GM20431 (cell line): ENCODE data around the gene CSMD2.
"Not testable (repeated sequence)": the region's sequence is repeated elsewhere in the genome, so short reads cannot be mapped to it uniquely, and the experiment has no call there.

Experiments used
- in situ Hi-C: fragments of 300-500 bp; cut with MseI, MboI; formaldehyde crosslinking; loops from one replicate; pipeline ENCODE4 v1.15.0; 2020; ENCODE audit warnings: low sequenced_read_pairs; ENCODE audit not compliant: unreplicated experiment

The CSMD2 gene

GRCh38 chr1:33560680-33561079, 604.4 kb downstream of the CSMD2 start:
- in situ Hi-C loops: no loop called here

GRCh38 chr1:33548721-33549120, 616.3 kb downstream of the CSMD2 start:
- in situ Hi-C loops: no loop called here

DNA sequence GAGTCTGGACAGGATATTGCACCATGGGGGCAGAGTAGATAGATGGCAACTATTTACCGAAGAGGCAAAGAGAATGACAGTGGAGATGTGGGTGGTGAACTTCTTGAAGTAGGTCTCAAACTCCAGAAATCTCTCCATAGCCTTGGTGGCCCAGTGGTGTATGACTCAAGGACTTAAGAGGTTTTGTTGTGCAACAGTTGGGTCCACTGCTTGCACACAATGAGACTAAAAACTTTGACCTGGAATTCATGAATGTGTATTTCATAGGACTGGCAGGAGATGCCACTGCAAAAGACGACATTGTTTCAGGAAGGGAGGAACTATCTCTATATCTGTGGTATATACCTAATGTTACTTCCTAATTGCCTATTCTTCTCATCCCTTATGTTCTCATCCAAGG, 616.7 kb downstream of the CSMD2 start:
- in situ Hi-C loops: no loop called here

DNA sequence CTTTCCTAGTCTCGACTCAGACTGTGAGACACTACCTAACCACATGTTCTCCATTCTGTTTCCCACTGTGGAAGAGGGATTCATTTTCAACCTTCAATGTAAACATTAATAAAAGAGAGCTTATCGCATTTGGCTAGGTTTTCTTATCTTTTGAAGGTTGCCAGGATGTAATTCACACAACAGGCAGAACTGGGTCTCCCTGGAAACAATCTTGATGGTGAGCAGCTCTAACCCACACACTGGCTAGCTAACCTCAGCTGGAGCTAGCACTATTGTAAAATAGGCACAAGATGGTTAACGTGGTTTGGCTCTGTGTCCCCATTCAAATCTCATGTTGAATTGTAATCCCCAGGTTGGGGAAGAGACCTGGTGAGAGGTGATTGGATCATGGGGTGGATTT, 617.5 kb downstream of the CSMD2 start:
- in situ Hi-C loops: no loop called here

DNA sequence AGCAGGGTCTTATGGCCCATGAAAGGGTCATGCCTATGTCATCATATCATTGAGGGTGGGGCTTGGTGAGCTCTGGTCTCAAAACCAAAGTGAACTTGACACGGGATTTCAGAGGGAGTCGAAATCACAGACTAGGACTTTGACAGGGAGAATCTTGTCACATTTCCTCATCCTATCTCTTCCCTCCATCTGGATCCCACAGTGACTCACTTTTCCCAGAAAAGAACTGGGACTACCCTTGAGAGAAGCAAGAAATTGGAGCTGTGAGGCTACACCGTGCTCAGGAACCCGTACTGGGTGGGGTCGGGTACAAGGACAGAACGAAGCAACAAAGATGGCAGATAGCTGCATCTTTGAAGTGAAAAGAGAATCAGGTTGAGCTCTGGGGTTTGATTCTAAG, 623.1 kb downstream of the CSMD2 start:
- in situ Hi-C loops: no loop called here

GRCh38 chr1:33537885-33538284, 627.1 kb downstream of the CSMD2 start:
- in situ Hi-C loops: no loop called here

- in situ Hi-C loops: no loop called here
Observed at GRCh38 chr1:33535334-33535733, 629.7 kb downstream of the CSMD2 start.

GRCh38 chr1:33532936-33533335, 632.1 kb downstream of the CSMD2 start:
- in situ Hi-C loops: no loop called here

DNA sequence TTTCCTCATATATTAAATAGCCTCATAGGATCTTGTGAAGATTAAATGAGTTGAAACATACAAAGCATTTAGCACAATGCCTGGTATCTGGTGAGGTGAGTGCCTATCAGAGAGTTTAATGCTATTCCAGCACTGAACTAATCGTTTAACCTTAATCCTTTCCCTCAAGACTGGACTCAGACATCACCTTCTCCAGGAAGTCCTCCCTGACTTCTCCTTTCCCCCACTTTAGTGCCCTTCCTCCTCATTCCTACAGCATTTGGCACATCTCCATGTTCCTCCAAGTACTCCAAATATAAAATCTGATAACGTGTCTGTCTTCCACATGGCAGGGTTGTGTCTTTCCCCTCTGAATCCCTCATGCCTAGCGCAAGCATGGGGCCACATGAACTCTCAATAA, 632.8 kb downstream of the CSMD2 start:
- in situ Hi-C loops: no loop called here

- in situ Hi-C loops: no loop called here
Observed at GRCh38 chr1:33529957-33530356, 635.1 kb downstream of the CSMD2 start.

DNA sequence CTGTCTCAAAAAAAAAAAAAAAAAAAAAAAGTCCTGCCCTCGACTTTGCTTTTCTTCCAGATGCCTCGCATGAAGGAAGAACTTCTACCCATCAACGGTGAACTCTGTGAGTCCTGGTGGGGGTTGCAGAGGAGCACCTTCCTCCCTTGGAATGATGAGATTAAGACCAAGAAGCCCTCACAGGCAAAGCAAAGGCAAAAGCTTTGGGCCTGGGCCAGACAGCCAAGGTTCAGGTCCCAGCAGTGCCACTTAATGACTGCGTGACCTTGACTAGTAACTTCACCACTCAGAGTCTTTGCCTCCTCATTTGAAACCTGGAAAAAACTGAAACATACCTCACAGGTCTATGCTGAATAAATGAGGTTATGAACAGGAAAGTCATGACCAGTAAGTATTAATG, 637.1 kb downstream of the CSMD2 start:
- in situ Hi-C loops: no loop called here

DNA sequence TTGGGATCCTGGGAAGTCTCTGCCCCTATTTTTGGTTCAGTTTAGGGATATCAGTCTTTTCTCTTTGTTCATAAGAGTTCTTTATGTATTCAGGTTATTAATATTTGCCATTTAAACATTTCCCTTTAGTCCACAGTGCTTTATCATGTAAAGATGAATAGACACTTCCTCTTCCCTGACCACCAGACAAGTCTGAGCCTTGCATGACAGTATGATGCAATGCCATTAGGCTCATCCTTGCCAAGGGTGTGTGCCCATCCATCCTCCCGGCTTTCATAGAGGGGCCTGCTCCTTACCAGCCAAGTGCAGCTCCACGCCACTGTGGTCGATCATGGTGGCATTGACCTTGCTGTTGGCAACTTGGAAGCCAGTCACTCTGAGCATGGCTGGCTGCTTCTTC, 640.4 kb downstream of the CSMD2 start:
- in situ Hi-C loops: no loop called here

DNA sequence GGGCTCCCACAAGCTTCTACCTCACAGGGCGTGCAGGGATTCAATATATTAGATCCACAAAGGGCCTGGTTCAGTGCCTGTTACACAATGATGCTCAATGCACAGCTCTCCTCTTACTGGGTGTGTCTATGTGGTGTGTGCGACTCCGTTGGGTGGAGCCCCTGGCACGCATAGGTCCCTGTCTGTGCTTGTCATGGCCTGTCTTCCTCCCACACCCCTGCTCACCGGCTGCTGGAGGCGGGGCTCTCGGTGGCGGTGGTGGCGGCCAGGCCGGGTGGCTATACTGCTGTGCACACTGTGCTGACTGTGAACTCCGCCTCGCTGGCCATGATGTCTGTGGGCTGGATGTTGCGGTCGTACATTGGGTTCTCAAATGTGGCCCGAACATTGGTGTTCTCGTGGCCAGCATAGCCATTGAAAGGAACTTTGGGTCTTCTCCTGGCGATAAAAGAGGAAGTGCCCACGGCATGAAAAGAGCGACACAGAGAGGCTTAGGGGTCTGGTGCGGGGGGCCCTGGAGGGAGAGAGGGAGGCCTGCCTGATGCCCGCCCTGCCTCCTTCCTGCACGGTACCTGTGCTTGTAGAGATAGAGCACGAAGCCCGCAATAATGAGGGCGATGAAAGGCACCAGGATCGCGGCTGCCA, 645.7 kb downstream of the CSMD2 start:
- in situ Hi-C loops: no loop called here

DNA sequence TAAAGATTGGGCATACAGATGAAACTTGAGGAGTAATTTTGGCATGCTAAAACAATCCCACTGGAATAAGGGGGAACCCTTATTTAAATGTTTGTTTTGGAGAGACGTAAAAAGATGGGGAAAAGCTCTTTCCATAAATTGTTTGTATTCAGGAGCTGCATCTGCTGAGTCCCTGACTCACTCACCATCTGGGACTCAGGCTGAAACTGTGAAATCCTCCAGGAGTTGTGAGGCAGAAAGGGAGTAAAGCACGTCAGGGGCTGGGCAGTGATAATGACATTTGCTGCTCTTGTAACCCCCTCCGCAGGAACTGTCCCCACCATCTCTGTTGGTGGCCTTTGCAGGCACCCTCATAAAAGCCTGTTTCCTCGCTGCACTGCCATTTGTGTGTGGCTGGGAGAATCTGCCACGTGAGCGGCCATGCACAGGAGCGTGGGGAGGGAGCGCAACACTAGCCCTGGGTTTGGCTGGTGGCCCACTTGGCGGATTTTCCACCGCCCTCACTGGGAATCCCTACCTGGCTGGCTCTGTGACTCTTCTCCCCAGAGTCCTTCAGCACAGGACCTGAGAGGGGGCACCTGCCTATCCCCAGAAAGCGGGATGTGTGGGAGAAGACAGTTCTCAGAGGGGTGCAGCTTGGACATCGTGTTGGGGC, 647.3 kb downstream of the CSMD2 start:
- in situ Hi-C loops: no loop called here

GRCh38 chr1:33516891-33517567, 648.0 kb downstream of the CSMD2 start:
- in situ Hi-C loops: no loop called here

- in situ Hi-C loops: no loop called here
Observed at GRCh38 chr1:33516428-33516827, 648.6 kb downstream of the CSMD2 start.

- in situ Hi-C loops: no loop called here
Observed at GRCh38 chr1:33515607-33516006, 649.4 kb downstream of the CSMD2 start.

DNA sequence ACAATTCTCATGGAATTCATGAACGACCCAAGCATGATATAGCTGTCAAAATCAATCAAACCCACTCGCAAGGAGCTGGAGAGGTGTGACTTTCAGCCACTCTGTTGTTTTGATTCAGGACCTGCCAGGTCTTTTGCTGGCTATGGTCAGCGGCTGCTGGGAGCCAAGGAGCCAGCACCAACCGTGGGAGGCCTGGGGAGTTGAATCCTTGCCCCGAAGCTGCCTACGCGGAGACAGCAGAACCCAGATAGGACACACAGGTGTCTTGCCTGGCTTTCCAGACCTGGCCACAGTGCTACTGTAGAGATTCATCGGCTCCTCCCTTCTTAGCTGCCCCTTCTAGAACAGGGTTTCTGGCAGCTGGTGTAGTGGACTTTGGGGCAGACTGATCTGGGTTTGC, 649.9 kb downstream of the CSMD2 start:
- in situ Hi-C loops: no loop called here

DNA sequence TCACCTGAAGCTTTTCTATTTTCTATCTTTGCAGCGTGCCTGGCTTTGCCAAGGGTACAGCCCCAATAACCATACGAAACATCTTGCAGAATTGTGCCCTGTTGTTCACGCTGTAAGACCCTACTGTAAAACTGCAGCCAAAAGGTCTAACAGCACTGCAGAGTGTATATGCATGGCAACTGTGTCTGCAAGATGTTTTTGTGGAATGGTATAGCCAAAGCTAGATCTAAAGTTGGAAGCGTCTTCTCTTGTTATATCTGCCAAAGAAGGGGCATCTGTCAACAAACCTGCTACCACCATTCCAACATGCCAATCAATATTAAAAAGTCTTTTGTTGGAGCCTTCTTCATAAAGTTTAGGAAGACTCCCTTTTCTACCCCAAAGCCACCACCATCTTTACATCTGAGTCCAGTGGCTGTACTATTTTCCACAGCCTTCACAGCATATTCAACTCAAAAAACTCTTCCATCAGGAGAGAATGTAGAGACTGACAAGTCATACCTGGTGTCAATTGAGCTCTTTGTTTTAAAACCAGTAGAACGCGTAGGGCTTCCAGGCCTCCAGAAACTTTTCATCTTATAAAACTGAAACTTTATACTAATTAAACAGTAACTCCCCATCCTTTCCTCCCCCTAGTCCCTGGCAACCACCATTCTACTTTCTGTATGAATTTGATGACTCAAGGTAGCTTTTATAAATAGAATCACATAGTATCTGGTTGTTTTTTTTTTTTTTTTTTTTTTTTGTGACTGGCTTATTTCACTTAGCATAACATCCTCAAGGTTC, 652.6 kb downstream of the CSMD2 start:
- in situ Hi-C loops: no loop called here

DNA sequence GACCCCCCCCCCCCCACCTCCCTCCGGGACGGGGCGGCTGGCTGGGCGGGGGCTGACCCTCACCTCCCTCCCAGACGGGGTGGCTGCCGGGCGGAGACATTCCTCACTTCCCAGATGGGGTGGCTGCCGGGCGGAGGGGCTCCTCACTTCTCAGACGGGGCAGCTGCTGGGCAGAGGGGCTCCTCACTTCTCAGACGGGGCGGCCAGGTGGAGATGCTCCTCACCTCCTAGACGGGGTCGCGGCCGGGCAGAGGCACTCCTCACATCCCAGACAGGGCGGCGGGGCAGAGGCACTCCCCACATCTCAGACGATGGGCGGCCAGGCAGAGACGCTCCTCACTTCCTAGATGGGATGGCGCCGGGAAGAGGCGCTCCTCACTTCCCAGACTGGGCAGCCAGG, 655.8 kb downstream of the CSMD2 start:
- in situ Hi-C loops: not testable (repeated sequence)

DNA sequence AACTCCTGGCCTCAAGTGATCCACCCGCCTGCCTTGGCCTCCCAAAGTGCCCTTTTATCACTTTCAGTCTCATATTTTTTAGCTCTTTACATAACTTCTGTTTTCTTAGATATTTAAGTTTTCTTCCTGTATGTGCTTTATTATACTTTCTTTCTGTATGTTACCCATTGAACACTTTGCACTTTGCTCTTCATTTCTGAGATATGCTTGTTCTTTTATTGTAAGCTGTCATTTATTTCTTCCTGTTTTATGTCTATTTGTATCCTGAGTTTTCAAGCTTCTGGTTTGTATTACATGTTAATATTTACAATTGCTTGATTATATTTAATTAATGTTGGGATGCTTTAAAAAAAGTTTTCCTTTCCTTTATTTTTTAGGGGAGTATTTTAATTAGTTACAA, 656.9 kb downstream of the CSMD2 start:
- in situ Hi-C loops: no loop called here
